Fibroblast of lung (primary cell): ENCODE measurements around the gene OLA1. TPM values are rescaled to one million over a fixed set of nuclear protein-coding genes. Genes with fewer than 3 reads are reported as not detected.

Experiments
- DNase-seq, 2 donors: peaks; one replicate each; pipeline versions ENCODE4 v3.0.0 to v3.0.0-alpha.2; 2010; ENCODE audit warnings: low read depth in 2 of 2
- H2AFZ ChIP-seq: 2 replicates; pipeline ENCODE4 v1.5.1; 2012; ENCODE audit warnings: low read length, control low read depth, inconsistent platforms
- H3K27ac ChIP-seq: 2 replicates; pipeline ENCODE4 v1.5.1; 2011; ENCODE audit warnings: low read length, control low read depth; ENCODE audit not compliant: insufficient read depth
- H3K27me3 ChIP-seq: 2 replicates; pipeline ENCODE4 v1.5.1; 2011; ENCODE audit warnings: mild to moderate bottlenecking, low read length; ENCODE audit not compliant: control insufficient read depth, insufficient read depth
- H3K36me3 ChIP-seq: 2 replicates; pipeline ENCODE4 v1.5.1; 2011; ENCODE audit warnings: low read length; ENCODE audit not compliant: control insufficient read depth, insufficient read depth
- H3K4me1 ChIP-seq: 2 replicates; pipeline ENCODE4 v1.5.1; 2011; ENCODE audit warnings: low read length; ENCODE audit not compliant: control insufficient read depth, insufficient read depth; ENCODE audit errors: extremely low read depth
- H3K4me2 ChIP-seq: 2 replicates; pipeline ENCODE4 v1.5.1; 2011; ENCODE audit warnings: low read length, control low read depth; ENCODE audit not compliant: insufficient read depth; ENCODE audit errors: extremely low read depth
- H3K4me3 ChIP-seq, 4 experiments: fragments of 200-600 bp in 1 of 4; sonication (generic) in 1 of 4; replicated peaks in 1 of 4; 2 replicates each; pipeline ENCODE4 v1.5.1; 2011 to 2016; ENCODE audit warnings: low read length in 4 of 4, low read depth in 3 of 4, mild to moderate bottlenecking in 3 of 4, control low read depth in 2 of 4, inconsistent platforms in 1 of 4, mixed read lengths in 1 of 4; ENCODE audit not compliant: insufficient read depth in 1 of 4; ENCODE audit errors: control extremely low read depth in 1 of 4
- H3K79me2 ChIP-seq: 2 replicates; pipeline ENCODE4 v1.5.1; 2012; ENCODE audit warnings: mild to moderate bottlenecking, low read length, inconsistent platforms; ENCODE audit not compliant: control insufficient read depth, insufficient read depth
- H3K9ac ChIP-seq: 2 replicates; pipeline ENCODE4 v1.5.1; 2011; ENCODE audit warnings: mild to moderate bottlenecking, low read length, control low read depth; ENCODE audit not compliant: insufficient read depth
- H3K9me3 ChIP-seq: 2 replicates; pipeline ENCODE4 v1.5.1; 2012; ENCODE audit warnings: low read depth, low read length; ENCODE audit not compliant: control insufficient read depth, insufficient read depth
- H4K20me1 ChIP-seq: 2 replicates; pipeline ENCODE4 v1.5.1; 2011; ENCODE audit warnings: low read length; ENCODE audit not compliant: control insufficient read depth, insufficient read depth; ENCODE audit errors: extremely low read depth
- CTCF ChIP-seq, 2 donors: IDR thresholded peaks in 1 of 2; conservative IDR thresholded peaks in 1 of 2; 1 replicate in 1 of 2; 2 replicates in 1 of 2; pipeline ENCODE4 v1.5.1; 2011 to 2012; ENCODE audit warnings: low read length in 2 of 2, control low read depth in 1 of 2, inconsistent platforms in 1 of 2, low read depth in 1 of 2, mild to moderate bottlenecking in 1 of 2
- EZH2 ChIP-seq: IDR thresholded peaks from 2 replicates; pipeline ENCODE4 v1.5.1; 2012; ENCODE audit warnings: low read length, control low read depth, mild to moderate bottlenecking; ENCODE audit errors: missing control alignments
- polyA plus RNA-seq, 2 donors: library from polyadenylated mRNA; depleted of rRNA in 1 of 2; stranded (reverse) in 1 of 2; unstranded in 1 of 2; fragments of >200 nt; gene quantifications; 2 replicates each; pipeline ENCODE4 v1.2.1, GENCODE V29; 2011 to 2012; ENCODE audit warnings: missing spikeins in 1 of 2
- total RNA-seq: library from RNA; depleted of rRNA; stranded (reverse); fragments of >200 nt; gene quantifications from 2 replicates; pipeline ENCODE4 v1.2.1, GENCODE V29; 2014

OLA1 gene
- total and polyA plus RNA-seq, 2 donors (not counting 1 experiment from before 2014, with no cell fraction given): 74.3 to 91.4 TPM

- H3K36me3 ChIP-seq: no peaks in the 10 kb centered on the region
- H3K4me2 ChIP-seq: no peak overlapping the region
- H3K4me3 ChIP-seq: no peak overlapping the region
- no peaks in the 10 kb centered on the region for H4K20me1 ChIP-seq
- no peaks in the 10 kb centered on the region for H3K79me2 ChIP-seq
- H3K27me3 ChIP-seq: no peaks in the 10 kb centered on the region
- H3K9me3 ChIP-seq: no peaks in the 10 kb centered on the region
- H3K9ac ChIP-seq: no peak overlapping the region
- H3K4me1 ChIP-seq: no peaks in the 10 kb centered on the region
- H2AFZ ChIP-seq: no peak overlapping the region
- no peak for DNase-seq
- H3K27ac ChIP-seq: no peak overlapping the region
- no peak for TF ChIP-seq EZH2
- no peak for TF ChIP-seq CTCF (conservative IDR thresholded peaks at IDR 0.05 in 1 of 2, IDR thresholded peaks at IDR 0.05 in 1 of 2; ENCODE audit: low read depth in 1 of 2, low read length in 2 of 2)
Observed at GRCh38 chr2:174067815-174068214, 180.5 kb downstream of the OLA1 start.

GRCh38 chr2:174066871-174067270, 181.5 kb downstream of the OLA1 start:
- no peaks in the 10 kb centered on the region for H3K36me3 ChIP-seq

GRCh38 chr2:174063492-174064092, 184.7 kb downstream of the OLA1 start:
- TF ChIP-seq CTCF (conservative IDR thresholded peaks at IDR 0.05 in 1 of 2, IDR thresholded peaks at IDR 0.05 in 1 of 2; ENCODE audit: low read depth in 1 of 2, low read length in 2 of 2): no peak
- TF ChIP-seq EZH2: no peak
- no peaks in the 10 kb centered on the region for H3K9me3 ChIP-seq
- no peak overlapping the region for H3K9ac ChIP-seq
- H2AFZ ChIP-seq: no peak overlapping the region
- no peaks in the 10 kb centered on the region for H3K36me3 ChIP-seq
- H4K20me1 ChIP-seq: no peaks in the 10 kb centered on the region
- H3K27ac ChIP-seq: no peak overlapping the region
- no peak for DNase-seq
- H3K79me2 ChIP-seq: no peaks in the 10 kb centered on the region
- H3K27me3 ChIP-seq: no peaks in the 10 kb centered on the region
- no peak overlapping the region for H3K4me2 ChIP-seq
- no peak overlapping the region for H3K4me3 ChIP-seq
- peaks cover 2% of the 10 kb centered on the region for H3K4me1 ChIP-seq

More at GRCh38 chr2:174066871-174067270, 181.5 kb downstream of the OLA1 start:
- Histone ChIP-seq H3K9ac (no peak overlapping the region), H3K27ac (no peak overlapping the region), H3K4me1 (no peaks in the 10 kb centered on the region), H2AFZ (no peak overlapping the region), H3K27me3 (no peaks in the 10 kb centered on the region), H4K20me1 (no peaks in the 10 kb centered on the region), H3K4me2 (no peak overlapping the region), H3K4me3 (no peak overlapping the region), H3K9me3 (no peaks in the 10 kb centered on the region), H3K79me2 (no peaks in the 10 kb centered on the region)
- no peak for DNase-seq
- TF ChIP-seq CTCF (conservative IDR thresholded peaks at IDR 0.05 in 1 of 2, IDR thresholded peaks at IDR 0.05 in 1 of 2; ENCODE audit: low read depth in 1 of 2, low read length in 2 of 2): no peak
- no peak for TF ChIP-seq EZH2
